ENCODE data around the gene SLC1A2.

DNA sequence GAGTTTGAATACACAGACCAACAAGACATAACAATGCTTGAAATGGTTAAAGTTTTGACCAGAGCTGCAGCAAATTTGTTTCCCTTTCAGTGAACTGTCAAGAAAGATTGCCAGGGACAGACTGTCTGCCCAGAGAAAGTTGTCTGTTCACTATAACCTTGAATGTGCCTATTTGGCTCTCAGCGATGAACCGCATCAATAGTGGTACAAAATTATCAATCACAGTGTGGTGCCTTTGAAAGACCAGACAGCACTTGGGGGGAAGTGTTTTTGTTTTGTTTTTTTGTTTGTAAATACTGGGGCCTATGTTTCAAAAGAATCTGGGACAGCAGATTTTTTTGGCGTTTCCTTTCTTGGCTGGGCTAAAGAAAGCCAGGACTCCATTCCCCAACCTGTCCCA, 157.3 kb downstream of the SLC1A2 start:
- TF ChIP-seq, protein P1, sequence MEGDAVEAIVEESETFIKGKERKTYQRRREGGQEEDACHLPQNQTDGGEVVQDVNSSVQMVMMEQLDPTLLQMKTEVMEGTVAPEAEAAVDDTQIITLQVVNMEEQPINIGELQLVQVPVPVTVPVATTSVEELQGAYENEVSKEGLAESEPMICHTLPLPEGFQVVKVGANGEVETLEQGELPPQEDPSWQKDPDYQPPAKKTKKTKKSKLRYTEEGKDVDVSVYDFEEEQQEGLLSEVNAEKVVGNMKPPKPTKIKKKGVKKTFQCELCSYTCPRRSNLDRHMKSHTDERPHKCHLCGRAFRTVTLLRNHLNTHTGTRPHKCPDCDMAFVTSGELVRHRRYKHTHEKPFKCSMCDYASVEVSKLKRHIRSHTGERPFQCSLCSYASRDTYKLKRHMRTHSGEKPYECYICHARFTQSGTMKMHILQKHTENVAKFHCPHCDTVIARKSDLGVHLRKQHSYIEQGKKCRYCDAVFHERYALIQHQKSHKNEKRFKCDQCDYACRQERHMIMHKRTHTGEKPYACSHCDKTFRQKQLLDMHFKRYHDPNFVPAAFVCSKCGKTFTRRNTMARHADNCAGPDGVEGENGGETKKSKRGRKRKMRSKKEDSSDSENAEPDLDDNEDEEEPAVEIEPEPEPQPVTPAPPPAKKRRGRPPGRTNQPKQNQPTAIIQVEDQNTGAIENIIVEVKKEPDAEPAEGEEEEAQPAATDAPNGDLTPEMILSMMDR (conservative IDR thresholded peaks at IDR 0.05; ENCODE audit: low read length), result no peak
- no peak for TF ChIP-seq EZH2phosphoT487 (IDR thresholded peaks at IDR 0.05; ENCODE audit: borderline replicate concordance, low read depth, low read length)
